Spleen (tissue), 7 donors: ENCODE results near the gene HOXB5.

Experiments used
- CTCF ChIP-seq, 11 experiments: fragments of 200-600 bp in 7 of 11; fragments of 450-650 bp in 4 of 11; sonication (generic) in 4 of 11; IDR thresholded peaks in 8 of 11; conservative IDR thresholded peaks in 3 of 11; 1 replicate in 7 of 11; 2 replicates in 4 of 11; pipeline versions ENCODE4 v1.4.0 to v1.8.0; 2016 to 2021; ENCODE audit warnings: antibody characterized with exemption in 11 of 11, inconsistent platforms in 4 of 11, mild to moderate bottlenecking in 1 of 11
- POLR2AphosphoS5 ChIP-seq, 3 donors: sonication (generic); formaldehyde crosslinking; IDR thresholded peaks; one replicate each; pipeline ENCODE4 v1.5.1; 2017; ENCODE audit warnings: antibody characterized with exemption in 3 of 3
- donor health status: DM: no; HTN: no; CAD: no; lungs with moderate emphysema.
- donor health status: DM: no; HTN: no; CAD: no.
- donor health status: DM: no; HTN: no; CAD: no.

GRCh38 chr17:48561884-48562810 is 31.4 kb downstream of the HOXB5 start:
- no peak for TF ChIP-seq POLR2AphosphoS5 (IDR thresholded peaks at IDR 0.05)
- peak in 1 of 11 experiments; percentile 25 for TF ChIP-seq CTCF (IDR thresholded peaks at IDR 0.05 in 8 of 11, conservative IDR thresholded peaks at IDR 0.05 in 3 of 11)
